Uterus (tissue), 4 donors: ENCODE measurements around the gene LGMN. TPM values are rescaled to one million over a fixed set of nuclear protein-coding genes. Genes with fewer than 3 reads are reported as not detected.

Experiments
- DNase-seq, 2 donors: peaks; one replicate each; pipeline ENCODE4 v3.0.0-alpha.2; 2019 to 2020
- H3K27ac ChIP-seq, 2 donors: fragments of 200-600 bp; sonication (generic); 1 replicate in 1 of 2; 2 replicates in 1 of 2; pipeline ENCODE4 v1.5.1; 2016 to 2018
- H3K27me3 ChIP-seq, 2 donors: fragments of 200-600 bp; sonication (generic); one replicate each; pipeline ENCODE4 v1.5.1; 2018 to 2019; ENCODE audit warnings: control low read depth in 1 of 2
- H3K36me3 ChIP-seq, 2 donors: fragments of 200-600 bp; sonication (generic); one replicate each; pipeline ENCODE4 v1.5.1; 2019; ENCODE audit warnings: control low read depth in 1 of 2
- H3K4me1 ChIP-seq, 2 donors: fragments of 200-600 bp; sonication (generic); one replicate each; pipeline ENCODE4 v1.5.1; 2018 to 2019; ENCODE audit warnings: control low read depth in 1 of 2
- H3K4me3 ChIP-seq, 2 donors: fragments of 200-600 bp; sonication (generic); 1 replicate in 1 of 2; 2 replicates in 1 of 2; pipeline ENCODE4 v1.5.1; 2018 to 2019; ENCODE audit warnings: mild to moderate bottlenecking in 1 of 2
- H3K9me3 ChIP-seq, 2 donors: fragments of 200-600 bp; sonication (generic); one replicate each; pipeline ENCODE4 v1.5.1; 2019; ENCODE audit warnings: control low read depth in 1 of 2
- POLR2A ChIP-seq, 2 donors: fragments of 450-650 bp; IDR thresholded peaks; one replicate each; pipeline ENCODE4 v1.6.1; 2016; ENCODE audit warnings: antibody characterized with exemption in 2 of 2, mild to moderate bottlenecking in 1 of 2, moderate library complexity in 1 of 2
- intact Hi-C: fragments of 100-400 bp; cut with DNase I; formaldehyde crosslinking; loops from one replicate; pipeline ENCODE4 v1.15.1; 2023; ENCODE audit warnings: low total_unique reads
- total RNA-seq, 4 donors: library from RNA; depleted of rRNA in 3 of 4; stranded (reverse); fragments of >200 nt in 3 of 4; gene quantifications; one replicate each; pipeline versions ENCODE4 v1.1.0 to v1.2.4, GENCODE V29; 2014 to 2023
- TF ChIP-seq, protein P1 (sequence below), 4 experiments: fragments of 200-600 bp in 2 of 4; fragments of 450-650 bp in 2 of 4; sonication (generic) in 2 of 4; IDR thresholded peaks; one replicate each; pipeline ENCODE4 v1.5.1; 2016 to 2019; ENCODE audit warnings: antibody characterized with exemption in 4 of 4, mild to moderate bottlenecking in 2 of 4, moderate library complexity in 1 of 4
- donor health status: DM: yes; HTN: yes; CAD: no.

LGMN gene
- total RNA-seq, 4 donors from 2014 or later, result 13.6 to 91.4 (median 69.1) TPM

GRCh38 chr14:92737619-92738188 is 10.7 kb downstream of the LGMN start:
- TF ChIP-seq, protein P1, sequence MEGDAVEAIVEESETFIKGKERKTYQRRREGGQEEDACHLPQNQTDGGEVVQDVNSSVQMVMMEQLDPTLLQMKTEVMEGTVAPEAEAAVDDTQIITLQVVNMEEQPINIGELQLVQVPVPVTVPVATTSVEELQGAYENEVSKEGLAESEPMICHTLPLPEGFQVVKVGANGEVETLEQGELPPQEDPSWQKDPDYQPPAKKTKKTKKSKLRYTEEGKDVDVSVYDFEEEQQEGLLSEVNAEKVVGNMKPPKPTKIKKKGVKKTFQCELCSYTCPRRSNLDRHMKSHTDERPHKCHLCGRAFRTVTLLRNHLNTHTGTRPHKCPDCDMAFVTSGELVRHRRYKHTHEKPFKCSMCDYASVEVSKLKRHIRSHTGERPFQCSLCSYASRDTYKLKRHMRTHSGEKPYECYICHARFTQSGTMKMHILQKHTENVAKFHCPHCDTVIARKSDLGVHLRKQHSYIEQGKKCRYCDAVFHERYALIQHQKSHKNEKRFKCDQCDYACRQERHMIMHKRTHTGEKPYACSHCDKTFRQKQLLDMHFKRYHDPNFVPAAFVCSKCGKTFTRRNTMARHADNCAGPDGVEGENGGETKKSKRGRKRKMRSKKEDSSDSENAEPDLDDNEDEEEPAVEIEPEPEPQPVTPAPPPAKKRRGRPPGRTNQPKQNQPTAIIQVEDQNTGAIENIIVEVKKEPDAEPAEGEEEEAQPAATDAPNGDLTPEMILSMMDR (IDR thresholded peaks at IDR 0.05), result no peak
- no peak for TF ChIP-seq POLR2A (IDR thresholded peaks at IDR 0.05)
- Histone ChIP-seq H3K4me3 (no peak overlapping the region), H3K9me3 (no peaks in the 10 kb centered on the region), H3K27ac (no peak overlapping the region), H3K36me3 (no peaks in the 10 kb centered on the region), H3K4me1 (no peaks in the 10 kb centered on the region), H3K27me3 (no peaks in the 10 kb centered on the region)
- intact Hi-C loops, result no loop called here
- no peak for DNase-seq

GRCh38 chr14:92737206-92737605 is 11.2 kb downstream of the LGMN start:
- no peaks in the 10 kb centered on the region for H3K36me3 ChIP-seq
- H3K27ac ChIP-seq, result no peak overlapping the region
- no peak for TF ChIP-seq POLR2A (IDR thresholded peaks at IDR 0.05)
- no peaks in the 10 kb centered on the region for H3K27me3 ChIP-seq
- no peak overlapping the region for H3K4me3 ChIP-seq
- H3K4me1 ChIP-seq, result no peaks in the 10 kb centered on the region
- intact Hi-C loops, result no loop called here
- no peak for DNase-seq
- no peaks in the 10 kb centered on the region for H3K9me3 ChIP-seq

GRCh38 chr14:92735344-92735743 is 13.1 kb downstream of the LGMN start:
- no peaks in the 10 kb centered on the region for H3K9me3 ChIP-seq
- no peaks in the 10 kb centered on the region for H3K27me3 ChIP-seq
- H3K4me1 ChIP-seq, result no peaks in the 10 kb centered on the region
- TF ChIP-seq, protein P1 (IDR thresholded peaks at IDR 0.05), result no peak
- TF ChIP-seq POLR2A (IDR thresholded peaks at IDR 0.05), result no peak
- no peaks in the 10 kb centered on the region for H3K36me3 ChIP-seq
- DNase-seq, result no peak
- H3K27ac ChIP-seq, result no peak overlapping the region
- intact Hi-C loops, result no loop called here
- no peak overlapping the region for H3K4me3 ChIP-seq

GRCh38 chr14:92734618-92735017 is 13.8 kb downstream of the LGMN start:
- TF ChIP-seq, protein P1 (IDR thresholded peaks at IDR 0.05), result no peak
- TF ChIP-seq POLR2A (IDR thresholded peaks at IDR 0.05), result no peak
- no peak for DNase-seq
- Histone ChIP-seq H3K36me3 (no peaks in the 10 kb centered on the region), H3K4me3 (no peak overlapping the region), H3K4me1 (no peaks in the 10 kb centered on the region), H3K27me3 (no peaks in the 10 kb centered on the region), H3K9me3 (no peaks in the 10 kb centered on the region), H3K27ac (no peak overlapping the region)
- intact Hi-C loops, result no loop called here

DNA sequence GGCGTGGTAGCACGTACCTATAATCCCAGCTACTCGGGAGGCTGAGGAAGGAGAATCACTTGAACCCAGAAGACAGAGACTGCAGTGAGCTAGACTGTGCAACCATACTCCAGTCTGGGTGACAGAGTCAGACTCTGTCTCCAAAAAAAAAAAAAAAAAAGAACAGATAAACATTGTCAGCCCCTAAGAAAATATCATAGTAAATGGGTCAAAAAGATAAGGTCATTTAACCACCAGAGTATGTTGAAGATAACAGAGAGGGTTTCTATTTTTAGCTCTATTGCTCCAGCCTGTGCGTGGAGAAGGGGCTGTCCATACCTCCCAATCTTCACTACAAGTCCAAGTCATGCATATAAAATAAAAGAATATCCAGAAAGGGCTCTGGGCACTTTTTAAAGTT is 15.4 kb downstream of the LGMN start:
- intact Hi-C loops, result no loop called here
- no peak for DNase-seq
- H3K27ac ChIP-seq, result no peak overlapping the region
- no peaks in the 10 kb centered on the region for H3K27me3 ChIP-seq
- no peaks in the 10 kb centered on the region for H3K9me3 ChIP-seq
- no peaks in the 10 kb centered on the region for H3K4me1 ChIP-seq
- no peak for TF ChIP-seq POLR2A (IDR thresholded peaks at IDR 0.05)
- TF ChIP-seq, protein P1 (IDR thresholded peaks at IDR 0.05), result no peak
- H3K4me3 ChIP-seq, result no peak overlapping the region
- no peaks in the 10 kb centered on the region for H3K36me3 ChIP-seq

DNA sequence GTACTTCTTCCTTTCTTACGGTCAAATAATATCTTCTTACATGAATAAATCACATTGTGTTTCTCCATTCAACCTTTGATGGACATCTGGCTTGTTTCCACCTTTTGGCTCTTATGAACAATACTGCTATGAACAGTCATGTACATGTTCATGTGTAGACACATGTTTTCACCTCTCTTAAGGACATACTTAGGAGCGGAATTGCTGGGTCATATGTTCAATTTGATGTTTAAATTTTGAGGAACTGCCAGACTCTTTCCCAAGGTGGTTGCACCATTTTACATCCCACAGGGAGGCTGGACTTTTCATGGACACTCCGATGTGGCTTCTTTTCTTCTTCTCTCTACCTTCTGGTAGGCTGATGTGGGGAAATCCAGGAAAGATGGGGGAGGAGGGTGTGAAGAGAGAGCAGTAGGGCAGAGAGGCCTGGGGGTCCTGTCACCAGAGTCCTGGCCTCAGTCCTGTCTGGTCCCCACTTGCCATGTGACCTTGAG is 16.8 kb downstream of the LGMN start:
- TF ChIP-seq, protein P1 (IDR thresholded peaks at IDR 0.05), result no peak
- TF ChIP-seq POLR2A (IDR thresholded peaks at IDR 0.05), result no peak
- H3K4me1 ChIP-seq, result no peaks in the 10 kb centered on the region

More for the DNA sequence above, 16.8 kb downstream of the LGMN start:
- intact Hi-C loops, result no loop called here
- H3K36me3 ChIP-seq, result no peaks in the 10 kb centered on the region
- no peak overlapping the region for H3K27ac ChIP-seq
- H3K9me3 ChIP-seq, result no peaks in the 10 kb centered on the region
- no peak for DNase-seq
- H3K27me3 ChIP-seq, result no peaks in the 10 kb centered on the region
- no peak overlapping the region for H3K4me3 ChIP-seq
